ENCODE data around the gene GAS7.

GAS7 gene

GRCh38 chr17:10211666-10212065 lies 13.3 kb upstream of the GAS7 start:
- H3K4me3 ChIP-seq (replicated peaks; ENCODE audit: insufficient read depth, low read length) = no peak overlapping the region
- no peak overlapping the region for H3K27ac ChIP-seq (replicated peaks)
- no peaks in the 10 kb centered on the region for H3K27me3 ChIP-seq (ENCODE audit: insufficient read depth, poor library complexity, severe bottlenecking)
- peak in 1 of 2 experiments; percentile 13 for DNase-seq (ENCODE audit: low read depth in 1 of 2, low spot score in 1 of 2)
- TF ChIP-seq SPI1 (IDR thresholded peaks at IDR 0.05; ENCODE audit: borderline replicate concordance, low read depth) = no peak
- no peak for TF ChIP-seq GABPA (IDR thresholded peaks at IDR 0.05; ENCODE audit: low read depth)
- TF ChIP-seq POLR2AphosphoS5 (IDR thresholded peaks at IDR 0.05; ENCODE audit: low read depth) = no peak
- no peak for TF ChIP-seq REST (IDR thresholded peaks at IDR 0.05; ENCODE audit: insufficient replicate concordance, low read depth)

GRCh38 chr17:10210151-10210574 lies 11.8 kb upstream of the GAS7 start:
- no peak overlapping the region for H3K27ac ChIP-seq (replicated peaks)

GRCh38 chr17:10208604-10209193 lies 10.3 kb upstream of the GAS7 start:
- Histone ChIP-seq H3K27me3 (ENCODE audit: insufficient read depth, poor library complexity, severe bottlenecking) (no peaks in the 10 kb centered on the region), H3K4me3 (replicated peaks; ENCODE audit: insufficient read depth, low read length) (no peak overlapping the region), H3K27ac (replicated peaks) (peak overlapping the region; percentile 41)
- TF ChIP-seq REST (IDR thresholded peaks at IDR 0.05; ENCODE audit: insufficient replicate concordance, low read depth) (no peak), POLR2AphosphoS5 (IDR thresholded peaks at IDR 0.05; ENCODE audit: low read depth) (no peak), SPI1 (IDR thresholded peaks at IDR 0.05; ENCODE audit: borderline replicate concordance, low read depth) (no peak), GABPA (IDR thresholded peaks at IDR 0.05; ENCODE audit: low read depth) (no peak), CTCF (IDR thresholded peaks at IDR 0.05; ENCODE audit: insufficient read depth, low read length) (no peak)
- peak in 1 of 2 experiments; percentile 21 for DNase-seq (ENCODE audit: low read depth in 1 of 2, low spot score in 1 of 2)

More at GRCh38 chr17:10210151-10210574, 11.8 kb upstream of the GAS7 start:
- H3K4me3 ChIP-seq (replicated peaks; ENCODE audit: insufficient read depth, low read length) = no peak overlapping the region
- no peaks in the 10 kb centered on the region for H3K27me3 ChIP-seq (ENCODE audit: insufficient read depth, poor library complexity, severe bottlenecking)
- TF ChIP-seq POLR2AphosphoS5 (IDR thresholded peaks at IDR 0.05; ENCODE audit: low read depth) (no peak), REST (IDR thresholded peaks at IDR 0.05; ENCODE audit: insufficient replicate concordance, low read depth) (no peak), GABPA (IDR thresholded peaks at IDR 0.05; ENCODE audit: low read depth) (no peak), CTCF (IDR thresholded peaks at IDR 0.05; ENCODE audit: insufficient read depth, low read length) (no peak), SPI1 (IDR thresholded peaks at IDR 0.05; ENCODE audit: borderline replicate concordance, low read depth) (no peak)
- DNase-seq (ENCODE audit: low read depth in 1 of 2, low spot score in 1 of 2) = no peak
